Effector memory CD4-positive, alpha-beta T cell (primary cell): ENCODE results near the gene HNRNPL.
A peak's percentile ranks its signal among the peaks of the same experiment; 100 is the strongest.
"Not testable (repeated sequence)": the region's sequence is repeated elsewhere in the genome, so short reads cannot be mapped to it uniquely, and the experiment has no call there.

ENCODE experiments used
- DNase-seq, 3 donors: peaks; one replicate each; pipeline ENCODE4 v3.0.0-alpha.2; 2020
- H3K27ac ChIP-seq: 2 replicates; pipeline ENCODE4 v1.7.0; 2013; ENCODE audit warnings: mild to moderate bottlenecking, low read length, moderate library complexity; ENCODE audit not compliant: insufficient read depth, poor library complexity, severe bottlenecking
- H3K27me3 ChIP-seq: replicated peaks from 2 replicates; pipeline ENCODE4 v1.7.0; 2013; ENCODE audit warnings: mild to moderate bottlenecking, low read length; ENCODE audit not compliant: insufficient read depth, control insufficient read depth, poor library complexity, severe bottlenecking
- H3K36me3 ChIP-seq: 2 replicates; pipeline ENCODE4 v1.7.0; 2013; ENCODE audit warnings: mild to moderate bottlenecking, low read length, moderate library complexity; ENCODE audit not compliant: control insufficient read depth, insufficient read depth
- H3K4me1 ChIP-seq: 2 replicates; pipeline ENCODE4 v1.7.0; 2013; ENCODE audit warnings: low read length, mild to moderate bottlenecking; ENCODE audit not compliant: control insufficient read depth, insufficient read depth, poor library complexity, severe bottlenecking
- H3K4me3 ChIP-seq: 2 replicates; pipeline ENCODE4 v1.7.0; 2013; ENCODE audit warnings: low read length, low read depth, mild to moderate bottlenecking; ENCODE audit not compliant: insufficient read depth, poor library complexity, severe bottlenecking
- H3K9me3 ChIP-seq: 2 replicates; pipeline ENCODE4 v1.7.0; 2013; ENCODE audit warnings: mild to moderate bottlenecking, low read length, moderate library complexity; ENCODE audit not compliant: control insufficient read depth
- total RNA-seq, 3 donors: gene quantifications; one replicate each; lab custom pipeline; 2026; lab: John Stamatoyannopoulos, UW

The HNRNPL gene
- total RNA-seq: 298 to 310 (median 298) reads per million in 3 donors

- Histone ChIP-seq H3K4me3 (peak within 1 kb of the TSS; percentile 78), H3K27me3 (no peaks in the 10 kb centered on the region), H3K36me3 (peaks cover 34% of the 10 kb centered on the region), H3K4me1 (peaks cover 39% of the 10 kb centered on the region), H3K27ac (peak within 1 kb of the TSS; percentile 98), H3K9me3 (no peaks in the 10 kb centered on the region)
- DNase-seq: peak; percentile 99
These were observed at the start of gene HNRNPL for GRCh38 chr19:38849860-38850435. Gene HNRNPL, minus strand, starts transcription at chr19:38849986. Its CDS starts 20 bp downstream, at chr19:38849966.

- H3K27me3 ChIP-seq: no peaks in the 10 kb centered on the region
- peak overlapping the region; percentile 72 for H3K4me3 ChIP-seq
- H3K27ac ChIP-seq: peak overlapping the region; percentile 86
- H3K36me3 ChIP-seq: no peaks in the 10 kb centered on the region
- no peak for DNase-seq
- H3K4me1 ChIP-seq: peaks cover 18% of the 10 kb centered on the region
- no peaks in the 10 kb centered on the region for H3K9me3 ChIP-seq
These were observed 49.1 kb upstream of the HNRNPL start for GRCh38 chr19:38898788-38899446.

GRCh38 chr19:38894968-38895367, 45.2 kb upstream of the HNRNPL start:
- Histone ChIP-seq H3K27me3 (no peaks in the 10 kb centered on the region), H3K4me1 (peaks cover 11% of the 10 kb centered on the region), H3K36me3 (peaks cover 9% of the 10 kb centered on the region), H3K27ac (no peak overlapping the region), H3K4me3 (no peak overlapping the region), H3K9me3 (no peaks in the 10 kb centered on the region)
- DNase-seq: no peak

GRCh38 chr19:38893341-38893771, 43.6 kb upstream of the HNRNPL start:
- DNase-seq: no peak
- H3K4me1 ChIP-seq: peaks cover 3% of the 10 kb centered on the region
- H3K9me3 ChIP-seq: no peaks in the 10 kb centered on the region
- H3K27me3 ChIP-seq: no peaks in the 10 kb centered on the region
- no peak overlapping the region for H3K4me3 ChIP-seq
- H3K36me3 ChIP-seq: peaks cover 20% of the 10 kb centered on the region
- H3K27ac ChIP-seq: no peak overlapping the region

GRCh38 chr19:38892841-38893240, 43.1 kb upstream of the HNRNPL start:
- Histone ChIP-seq H3K4me3 (no peak overlapping the region), H3K4me1 (no peaks in the 10 kb centered on the region), H3K27ac (no peak overlapping the region), H3K9me3 (no peaks in the 10 kb centered on the region), H3K27me3 (no peaks in the 10 kb centered on the region), H3K36me3 (peaks cover 24% of the 10 kb centered on the region)
- no peak for DNase-seq

GRCh38 chr19:38891771-38892170, 42.0 kb upstream of the HNRNPL start:
- Histone ChIP-seq H3K27ac (no peak overlapping the region), H3K36me3 (peaks cover 24% of the 10 kb centered on the region), H3K27me3 (no peaks in the 10 kb centered on the region), H3K4me3 (no peak overlapping the region), H3K9me3 (no peaks in the 10 kb centered on the region), H3K4me1 (peaks cover 5% of the 10 kb centered on the region)
- DNase-seq: no peak

- Histone ChIP-seq H3K27ac (no peak overlapping the region), H3K27me3 (no peaks in the 10 kb centered on the region), H3K9me3 (no peaks in the 10 kb centered on the region), H3K36me3 (peaks cover 24% of the 10 kb centered on the region), H3K4me3 (no peak overlapping the region), H3K4me1 (peaks cover 5% of the 10 kb centered on the region)
- no peak for DNase-seq
These were observed 40.9 kb upstream of the HNRNPL start for GRCh38 chr19:38890686-38891085.

- Histone ChIP-seq H3K27ac (no peak overlapping the region), H3K9me3 (no peaks in the 10 kb centered on the region), H3K4me3 (no peak overlapping the region), H3K36me3 (peaks cover 24% of the 10 kb centered on the region), H3K4me1 (peaks cover 5% of the 10 kb centered on the region), H3K27me3 (no peaks in the 10 kb centered on the region)
- DNase-seq: no peak
These were observed 40.0 kb upstream of the HNRNPL start for GRCh38 chr19:38889803-38890202.

GRCh38 chr19:38888876-38889275, 39.1 kb upstream of the HNRNPL start:
- no peak overlapping the region for H3K27ac ChIP-seq
- H3K36me3 ChIP-seq: peaks cover 24% of the 10 kb centered on the region
- peaks cover 5% of the 10 kb centered on the region for H3K4me1 ChIP-seq
- H3K9me3 ChIP-seq: no peaks in the 10 kb centered on the region
- DNase-seq: no peak
- no peaks in the 10 kb centered on the region for H3K27me3 ChIP-seq
- H3K4me3 ChIP-seq: no peak overlapping the region

- DNase-seq, H3K4me1 ChIP-seq, H3K27ac ChIP-seq, H3K27me3 ChIP-seq, H3K9me3 ChIP-seq, H3K4me3 ChIP-seq: not testable (repeated sequence)
- peaks cover 23% of the 10 kb centered on the region for H3K36me3 ChIP-seq
These were observed 34.9 kb upstream of the HNRNPL start for GRCh38 chr19:38884691-38885090.
